Astrocyte of the cerebellum (primary cell): ENCODE data around the gene C16orf96.

Source experiments
- DNase-seq: peaks from one replicate; pipeline ENCODE4 v3.0.0-alpha.2; 2011; ENCODE audit warnings: low read depth
- H3K4me3 ChIP-seq: 2 replicates; pipeline ENCODE4 v1.5.1; 2011; ENCODE audit warnings: mild to moderate bottlenecking, low read depth, low read length, moderate library complexity
- in situ Hi-C: cut with HindIII; loops from 2 replicates; pipeline ENCODE4 v1.10.0; 2017; ENCODE audit warnings: low sequenced_read_pairs
- TF ChIP-seq, protein P1 (sequence below): IDR thresholded peaks from 2 replicates; pipeline ENCODE4 v1.5.1; 2012; ENCODE audit warnings: low read length, low read depth, moderate library complexity, mild to moderate bottlenecking; ENCODE audit errors: missing control alignments

Gene C16orf96

GRCh38 chr16:4637501-4638166 lies 81.5 kb downstream of the C16orf96 start:
- in situ Hi-C loops, result loop anchor here (25.0 kb wide), 1 partner anchor 125 kb away; no protein-coding TSS in a partner anchor
- no peak overlapping the region for H3K4me3 ChIP-seq
- TF ChIP-seq, protein P1, sequence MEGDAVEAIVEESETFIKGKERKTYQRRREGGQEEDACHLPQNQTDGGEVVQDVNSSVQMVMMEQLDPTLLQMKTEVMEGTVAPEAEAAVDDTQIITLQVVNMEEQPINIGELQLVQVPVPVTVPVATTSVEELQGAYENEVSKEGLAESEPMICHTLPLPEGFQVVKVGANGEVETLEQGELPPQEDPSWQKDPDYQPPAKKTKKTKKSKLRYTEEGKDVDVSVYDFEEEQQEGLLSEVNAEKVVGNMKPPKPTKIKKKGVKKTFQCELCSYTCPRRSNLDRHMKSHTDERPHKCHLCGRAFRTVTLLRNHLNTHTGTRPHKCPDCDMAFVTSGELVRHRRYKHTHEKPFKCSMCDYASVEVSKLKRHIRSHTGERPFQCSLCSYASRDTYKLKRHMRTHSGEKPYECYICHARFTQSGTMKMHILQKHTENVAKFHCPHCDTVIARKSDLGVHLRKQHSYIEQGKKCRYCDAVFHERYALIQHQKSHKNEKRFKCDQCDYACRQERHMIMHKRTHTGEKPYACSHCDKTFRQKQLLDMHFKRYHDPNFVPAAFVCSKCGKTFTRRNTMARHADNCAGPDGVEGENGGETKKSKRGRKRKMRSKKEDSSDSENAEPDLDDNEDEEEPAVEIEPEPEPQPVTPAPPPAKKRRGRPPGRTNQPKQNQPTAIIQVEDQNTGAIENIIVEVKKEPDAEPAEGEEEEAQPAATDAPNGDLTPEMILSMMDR, result no peak
- DNase-seq, result no peak

GRCh38 chr16:4639899-4640509 lies 83.9 kb downstream of the C16orf96 start:
- DNase-seq, result no peak
- in situ Hi-C loops, result loop anchor here (25.0 kb wide), 1 partner anchor 128 kb away; no protein-coding TSS in a partner anchor
- TF ChIP-seq, protein P1, result no peak
- H3K4me3 ChIP-seq, result no peak overlapping the region

GRCh38 chr16:4640572-4641305 lies 84.6 kb downstream of the C16orf96 start:
- no peak for DNase-seq
- TF ChIP-seq, protein P1, result no peak
- in situ Hi-C loops, result loop anchor here (25.0 kb wide), 1 partner anchor 128 kb away; no protein-coding TSS in a partner anchor
- H3K4me3 ChIP-seq, result no peak overlapping the region

DNA sequence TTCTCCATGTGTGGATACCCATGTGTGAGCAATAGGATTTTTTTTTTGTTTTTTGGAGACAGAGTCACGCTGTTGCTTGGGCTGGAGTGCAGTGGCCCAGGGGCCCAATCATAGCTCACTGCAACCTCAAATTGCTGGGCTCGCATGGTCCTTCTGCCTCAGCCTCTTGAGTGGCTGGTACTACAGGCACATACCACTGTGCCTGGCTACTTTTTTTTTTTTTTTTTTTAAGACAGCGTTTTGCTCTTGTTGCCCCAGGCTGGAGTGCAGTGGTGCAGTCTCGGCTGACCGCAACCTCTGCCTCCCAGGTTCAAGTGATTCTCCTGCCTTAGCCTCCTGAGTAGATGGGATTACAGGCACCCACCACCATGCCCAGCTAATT lies 85.2 kb downstream of the C16orf96 start:
- TF ChIP-seq, protein P1, result no peak

DNA sequence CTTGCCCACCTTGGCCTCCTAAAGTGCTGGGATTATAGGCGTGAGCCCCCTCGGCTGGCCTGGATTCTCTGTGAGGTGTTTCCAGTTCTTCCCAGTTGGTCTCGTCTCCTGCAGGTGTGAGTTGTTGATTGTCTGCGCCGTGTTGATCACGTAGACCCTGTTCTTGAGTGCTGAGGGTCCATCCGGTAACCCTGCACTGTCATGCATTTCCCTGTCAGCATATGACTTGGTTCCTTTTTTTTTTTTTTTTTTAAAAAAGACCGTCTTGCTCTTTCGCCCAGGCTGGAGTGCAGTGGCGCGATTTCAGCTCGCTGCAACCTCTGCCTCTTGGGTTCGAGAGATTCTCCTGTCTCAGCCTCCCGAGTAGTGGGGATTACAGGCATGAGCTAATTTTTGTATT lies 85.8 kb downstream of the C16orf96 start:
- TF ChIP-seq, protein P1, result no peak
- no peak overlapping the region for H3K4me3 ChIP-seq
- no peak for DNase-seq
- in situ Hi-C loops, result loop anchor here (25.0 kb wide), 1 partner anchor 130 kb away; no protein-coding TSS in a partner anchor

More for the DNA sequence above, 85.2 kb downstream of the C16orf96 start:
- no peak for DNase-seq
- H3K4me3 ChIP-seq, result no peak overlapping the region
- in situ Hi-C loops, result loop anchor here (25.0 kb wide), 1 partner anchor 129 kb away; no protein-coding TSS in a partner anchor
